AG04450 (cell line): Measurements from ENCODE around the gene BARX2. TPM values are rescaled to one million over a fixed set of nuclear protein-coding genes. Genes with fewer than 3 reads are reported as not detected.

Source experiments
- CTCF ChIA-PET: fragments of 300-600, 350-600 bp; formaldehyde crosslinking; extraction: SDS; loops from one replicate; lab custom pipeline; 2022; ENCODE audit warnings: antibody characterized with exemption, inconsistent platforms; lab: Charles Lee
- POLR2A ChIA-PET: fragments of 350-600 bp; formaldehyde crosslinking; extraction: SDS; loops from one replicate; lab custom pipeline; 2021; ENCODE audit warnings: antibody characterized with exemption, inconsistent platforms; lab: Yijun Ruan, JAX
- DNase-seq: peaks from one replicate; pipeline ENCODE4 v3.0.0-alpha.2; 2011; ENCODE audit warnings: low read depth, low spot score
- H3K27ac ChIP-seq: one replicate; pipeline ENCODE4 v1.5.1; 2012; ENCODE audit warnings: low read depth, low read length, control low read depth
- H3K27me3 ChIP-seq: one replicate; pipeline ENCODE4 v1.6.0; 2012; ENCODE audit warnings: low read length; ENCODE audit not compliant: control insufficient read depth, insufficient read depth
- H3K4me3 ChIP-seq: 2 replicates; pipeline ENCODE4 v1.5.1; 2011; ENCODE audit warnings: mild to moderate bottlenecking, low read depth, low read length, control low read depth
- H3K9me3 ChIP-seq: 2 replicates; pipeline ENCODE4 v1.5.1; 2012; ENCODE audit warnings: low read length; ENCODE audit not compliant: control insufficient read depth, insufficient read depth
- CTCF ChIP-seq: IDR thresholded peaks from 2 replicates; pipeline ENCODE4 v1.5.1; 2011; ENCODE audit warnings: low read depth, low read length, control low read depth, inconsistent platforms
- polyA plus RNA-seq: library from polyadenylated mRNA; depleted of rRNA; stranded (reverse); fragments of >200 nt; gene quantifications from 2 replicates; pipeline ENCODE4 v1.2.3, GENCODE V29; 2011

BARX2 gene
- polyA plus RNA-seq, 1 experiment: not detected

DNA sequence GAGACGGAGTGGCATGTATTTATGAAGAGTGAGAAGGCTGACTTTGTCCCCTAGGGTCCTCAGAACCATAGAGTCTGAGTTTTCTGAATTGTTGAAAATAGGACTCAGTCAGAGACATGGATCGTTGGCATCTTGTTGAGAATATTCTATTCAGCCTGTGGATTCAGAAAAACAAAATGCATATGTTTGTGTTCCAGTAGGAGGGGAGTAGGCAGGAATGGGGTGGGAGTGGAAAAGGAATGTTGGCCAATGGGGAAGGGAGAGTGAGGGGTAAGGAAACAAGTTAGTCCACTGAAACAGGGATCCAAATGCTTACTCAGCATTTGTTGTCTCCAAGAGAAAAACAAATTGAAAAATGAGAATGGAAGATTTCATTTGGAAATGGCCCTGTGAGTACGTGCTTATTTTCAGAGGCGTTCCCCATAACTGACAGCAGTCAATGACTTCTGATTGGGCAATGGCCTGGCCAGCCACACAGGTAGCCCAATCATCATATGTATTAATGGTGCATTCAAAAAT lies 14.7 kb downstream of the BARX2 start:
- no peak for TF ChIP-seq CTCF
- ChIA-PET POLR2A (no interaction called here), CTCF (no interaction called here)
- Histone ChIP-seq H3K4me3 (no peak overlapping the region), H3K9me3 (no peaks in the 10 kb centered on the region), H3K27ac (no peak overlapping the region), H3K27me3 (peaks cover 3% of the 10 kb centered on the region)
- DNase-seq: no peak

DNA sequence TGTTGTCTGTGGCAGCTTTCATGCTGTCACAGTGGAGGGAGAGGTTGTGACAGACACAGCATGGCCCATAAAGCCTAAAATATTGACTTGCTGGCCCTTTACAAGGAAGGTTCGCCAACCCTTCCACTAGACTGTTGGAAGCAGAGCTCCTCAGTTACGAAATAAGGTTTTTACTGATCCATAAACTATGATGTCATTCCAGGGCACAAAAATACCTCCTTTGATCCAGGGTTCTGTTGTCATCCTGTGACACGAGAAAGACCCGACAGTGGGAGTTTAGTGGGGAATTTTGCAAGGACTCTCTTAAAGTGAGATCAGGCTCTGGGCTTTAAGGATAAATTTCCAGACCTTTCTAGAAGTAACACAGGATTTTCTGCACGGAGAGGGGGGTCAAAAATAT lies 15.7 kb downstream of the BARX2 start:
- ChIA-PET CTCF (no interaction called here), POLR2A (no interaction called here)
- no peak overlapping the region for H3K4me3 ChIP-seq
- DNase-seq: no peak
- H3K27me3 ChIP-seq: peaks cover 3% of the 10 kb centered on the region
- H3K27ac ChIP-seq: no peak overlapping the region
- no peak for TF ChIP-seq CTCF
- no peaks in the 10 kb centered on the region for H3K9me3 ChIP-seq

GRCh38 chr11:129391821-129392220 lies 16.2 kb downstream of the BARX2 start:
- no peak for TF ChIP-seq CTCF
- Histone ChIP-seq H3K9me3 (no peaks in the 10 kb centered on the region), H3K27me3 (peaks cover 3% of the 10 kb centered on the region), H3K4me3 (no peak overlapping the region), H3K27ac (no peak overlapping the region)
- POLR2A ChIA-PET: no interaction called here
- DNase-seq: no peak
- CTCF ChIA-PET: no interaction called here

- peaks cover 6% of the 10 kb centered on the region for H3K27me3 ChIP-seq
- ChIA-PET POLR2A (no interaction called here), CTCF (no interaction called here)
- DNase-seq: no peak
- no peak for TF ChIP-seq CTCF
- no peaks in the 10 kb centered on the region for H3K9me3 ChIP-seq
- H3K27ac ChIP-seq: no peak overlapping the region
- no peak overlapping the region for H3K4me3 ChIP-seq
Observed at GRCh38 chr11:129392995-129393394, 17.3 kb downstream of the BARX2 start.

DNA sequence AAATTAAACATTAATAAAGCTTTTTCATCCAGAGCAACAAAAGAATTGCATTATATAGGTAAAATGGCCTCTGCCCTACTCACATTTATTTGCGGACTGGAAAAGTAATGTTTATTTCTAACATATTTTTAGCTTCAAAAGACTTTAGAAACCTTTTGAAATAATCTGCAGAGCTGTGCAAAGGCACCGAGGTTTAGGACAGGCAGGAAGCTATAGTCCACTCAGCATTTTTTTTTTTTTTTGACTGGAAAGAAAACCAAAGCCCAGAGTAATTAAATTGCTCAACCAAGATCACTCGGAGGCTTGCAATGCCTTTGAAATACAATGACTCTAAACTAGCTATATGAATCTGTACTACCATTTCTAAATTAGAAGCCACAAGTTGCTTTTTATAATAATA lies 19.1 kb downstream of the BARX2 start:
- CTCF ChIA-PET: no interaction called here
- Histone ChIP-seq H3K9me3 (no peaks in the 10 kb centered on the region), H3K27ac (no peak overlapping the region), H3K4me3 (no peak overlapping the region), H3K27me3 (peaks cover 6% of the 10 kb centered on the region)
- no peak for TF ChIP-seq CTCF
- DNase-seq: no peak
- POLR2A ChIA-PET: no interaction called here
